Astrocyte (in vitro differentiated cells and primary cell): ENCODE measurements around the gene PHF5A.
"Not testable (repeated sequence)": the region's sequence is repeated elsewhere in the genome, so short reads cannot be mapped to it uniquely, and the experiment has no call there.

Experiments used
- CTCF ChIP-seq: IDR thresholded peaks from 2 replicates; pipeline ENCODE4 v1.5.1; 2011; ENCODE audit warnings: low read depth, mild to moderate bottlenecking, inconsistent platforms, low read length, moderate library complexity; ENCODE audit not compliant: insufficient read depth
- EZH2 ChIP-seq: IDR thresholded peaks from 2 replicates; pipeline ENCODE4 v1.6.1; 2012; ENCODE audit warnings: mild to moderate bottlenecking, low read length, inconsistent platforms; ENCODE audit not compliant: insufficient read depth

DNA sequence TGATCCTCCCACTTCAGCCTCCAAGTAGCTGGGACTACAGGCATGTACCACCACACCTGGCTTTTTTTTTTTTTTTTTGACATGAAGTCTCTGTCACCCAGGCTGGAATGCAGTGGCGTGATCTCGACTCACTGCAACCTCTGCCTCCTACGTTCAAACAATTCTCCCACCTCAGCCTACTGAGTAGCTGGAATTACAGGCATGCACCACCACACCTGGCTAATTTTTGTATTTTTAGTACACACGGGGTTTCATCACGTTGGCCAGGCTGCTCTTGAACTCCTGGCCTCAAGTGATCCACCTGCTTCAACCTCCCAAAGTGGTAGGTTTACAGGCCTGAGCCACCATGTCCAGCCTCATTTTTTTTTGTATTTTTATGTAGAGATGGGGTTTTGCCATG, 28.0 kb downstream of the PHF5A start:
- not testable (repeated sequence) for TF ChIP-seq CTCF, EZH2
